H1 (cell line): ENCODE data around the gene OR10H1. TPM values are rescaled to one million over a fixed set of nuclear protein-coding genes. Genes with fewer than 3 reads are reported as not detected.
"Not testable (repeated sequence)": the region's sequence is repeated elsewhere in the genome, so short reads cannot be mapped to it uniquely, and the experiment has no call there.

Experiments
- CTCF ChIA-PET: fragments of 300-600 bp; sonication (Branson Sonifier 250); formaldehyde crosslinking; loops from one replicate; lab custom pipeline; 2021; ENCODE audit not compliant: partially characterized antibody; lab: Charles Lee
- POLR2A ChIA-PET: fragments of 300-600 bp; sonication (Branson Sonifier 250); formaldehyde crosslinking; loops from one replicate; lab custom pipeline; 2021; ENCODE audit warnings: inconsistent platforms; ENCODE audit not compliant: partially characterized antibody; lab: Charles Lee
- DNase-seq, 2 experiments: peaks; one replicate each; pipeline versions ENCODE4 v3.0.0 to v3.0.0-alpha.2; 2010 to 2022; ENCODE audit warnings: low spot score in 2 of 2, low read depth in 1 of 2, mixed read lengths in 1 of 2
- FAIRE-seq: peaks from 2 replicates; lab custom pipeline; 2011; peaks lifted over from hg19 to GRCh38; lab: Jason Lieb, UNC
- H2AFZ ChIP-seq: 2 replicates; pipeline ENCODE4 v1.8.1; 2012; ENCODE audit warnings: low read length, inconsistent platforms
- H2AK5ac ChIP-seq: 2 replicates; pipeline ENCODE4 v1.6.1; 2013; ENCODE audit warnings: low read depth, low read length
- H2BK120ac ChIP-seq: replicated peaks from 2 replicates; pipeline ENCODE3; 2013; ENCODE audit warnings: low read depth, low read length, inconsistent platforms
- H2BK12ac ChIP-seq: 2 replicates; pipeline ENCODE4 v1.6.1; 2013; ENCODE audit warnings: low read depth, low read length
- H2BK15ac ChIP-seq: 2 replicates; pipeline ENCODE4 v1.6.1; 2013; ENCODE audit warnings: low read length
- H2BK20ac ChIP-seq: 2 replicates; pipeline ENCODE4 v1.6.1; 2013; ENCODE audit warnings: low read length
- H2BK5ac ChIP-seq: 2 replicates; pipeline ENCODE4 v1.6.1; 2013; ENCODE audit warnings: low read depth, low read length
- H3K14ac ChIP-seq: 2 replicates; pipeline ENCODE4 v1.6.1; 2013; ENCODE audit warnings: inconsistent platforms; ENCODE audit not compliant: insufficient read length
- H3K18ac ChIP-seq: 2 replicates; pipeline ENCODE4 v1.6.1; 2013; ENCODE audit warnings: low read length; ENCODE audit errors: extremely low read depth
- H3K23ac ChIP-seq: 2 replicates; pipeline ENCODE4 v1.6.1; 2013; ENCODE audit warnings: inconsistent platforms; ENCODE audit not compliant: insufficient read length
- H3K23me2 ChIP-seq: 2 replicates; pipeline ENCODE4 v1.6.1; 2013; ENCODE audit warnings: low read depth, low read length
- H3K27ac ChIP-seq: 2 replicates; pipeline ENCODE4 v1.6.1; 2011; ENCODE audit warnings: low read depth, low read length, inconsistent platforms
- H3K27me3 ChIP-seq, 4 experiments: replicated peaks in 1 of 4; 1 replicate in 1 of 4; 2 replicates in 3 of 4; pipeline versions ENCODE4 v1.6.1 to v1.8.1; 2011 to 2013; ENCODE audit warnings: low read length in 3 of 4, mild to moderate bottlenecking in 3 of 4, inconsistent platforms in 2 of 4, mixed read lengths in 2 of 4, moderate library complexity in 1 of 4; ENCODE audit not compliant: control insufficient read depth in 3 of 4, insufficient read depth in 3 of 4; ENCODE audit errors: extremely low read depth in 1 of 4
- H3K36me3 ChIP-seq, 4 experiments: 2 replicates each; pipeline versions ENCODE4 v1.6.1 to v1.8.1; 2011 to 2013; ENCODE audit warnings: mild to moderate bottlenecking in 4 of 4, low read length in 3 of 4, moderate library complexity in 2 of 4, control low read depth in 1 of 4, inconsistent platforms in 1 of 4; ENCODE audit not compliant: insufficient read depth in 4 of 4, control insufficient read depth in 2 of 4
- H3K4ac ChIP-seq: replicated peaks from 2 replicates; pipeline ENCODE3; 2013; ENCODE audit warnings: low read length, low read depth, mixed read lengths, inconsistent platforms; ENCODE audit not compliant: insufficient read length
- H3K4me1 ChIP-seq, 4 experiments: replicated peaks in 1 of 4; 1 replicate in 1 of 4; 2 replicates in 3 of 4; pipeline versions ENCODE4 v1.6.1 to v1.8.1; 2011 to 2013; ENCODE audit warnings: low read length in 3 of 4, inconsistent platforms in 2 of 4, mixed read lengths in 1 of 4; ENCODE audit not compliant: insufficient read depth in 4 of 4, control insufficient read depth in 3 of 4
- H3K4me2 ChIP-seq, 2 experiments: 2 replicates each; pipeline versions ENCODE4 v1.6.1 to v1.8.1; 2011 to 2013; ENCODE audit warnings: low read depth in 2 of 2, low read length in 2 of 2, control low read depth in 1 of 2, inconsistent platforms in 1 of 2, mild to moderate bottlenecking in 1 of 2; ENCODE audit not compliant: insufficient read depth in 1 of 2
- H3K4me3 ChIP-seq, 4 experiments: fragments of 200-600, 300-600 bp in 1 of 4; sonication (generic), shearing (Covaris generic), sonication (Bioruptor Twin) in 1 of 4; 2 replicates each; pipeline versions ENCODE4 v1.5.1 to v1.8.1; 2011 to 2016; ENCODE audit warnings: low read length in 4 of 4, low read depth in 3 of 4, control low read depth in 2 of 4, inconsistent platforms in 2 of 4, mild to moderate bottlenecking in 2 of 4, mixed read lengths in 1 of 4, moderate library complexity in 1 of 4; ENCODE audit not compliant: insufficient read depth in 2 of 4; ENCODE audit errors: extremely low read depth in 1 of 4
- H3K56ac ChIP-seq: replicated peaks from 2 replicates; pipeline ENCODE3; 2013; ENCODE audit warnings: low read depth, mild to moderate bottlenecking, mixed read lengths, low read length, inconsistent platforms; ENCODE audit not compliant: insufficient read length
- H3K79me1 ChIP-seq: 2 replicates; pipeline ENCODE4 v1.6.1; 2013; ENCODE audit warnings: low read depth, low read length, control low read depth
- H3K79me2 ChIP-seq, 2 experiments: 2 replicates each; pipeline versions ENCODE4 v1.6.1 to v1.8.1; 2012 to 2013; ENCODE audit warnings: low read length in 2 of 2, mild to moderate bottlenecking in 2 of 2, inconsistent platforms in 1 of 2; ENCODE audit not compliant: insufficient read depth in 2 of 2, control insufficient read depth in 1 of 2
- H3K9ac ChIP-seq, 4 experiments: replicated peaks in 1 of 4; 1 replicate in 1 of 4; 2 replicates in 3 of 4; pipeline versions ENCODE4 v1.6.1 to v1.8.1; 2011 to 2013; ENCODE audit warnings: low read depth in 3 of 4, low read length in 3 of 4, control low read depth in 2 of 4, mild to moderate bottlenecking in 2 of 4, moderate library complexity in 2 of 4, inconsistent platforms in 1 of 4; ENCODE audit errors: extremely low read depth in 1 of 4
- H3K9me3 ChIP-seq, 2 experiments: 2 replicates each; pipeline versions ENCODE4 v1.6.1 to v1.8.1; 2012 to 2013; ENCODE audit warnings: mild to moderate bottlenecking in 2 of 2, moderate library complexity in 2 of 2, control low read depth in 1 of 2, inconsistent platforms in 1 of 2, low read depth in 1 of 2, low read length in 1 of 2, mixed read lengths in 1 of 2; ENCODE audit not compliant: insufficient read depth in 2 of 2
- H4K20me1 ChIP-seq, 2 experiments: replicated peaks in 1 of 2; 2 replicates each; pipeline versions ENCODE3 to v1.8.1; 2011 to 2013; ENCODE audit warnings: inconsistent platforms in 2 of 2, low read length in 2 of 2, mild to moderate bottlenecking in 1 of 2; ENCODE audit not compliant: insufficient read depth in 2 of 2, control insufficient read depth in 1 of 2
- H4K5ac ChIP-seq: 2 replicates; pipeline ENCODE4 v1.6.1; 2013; ENCODE audit warnings: low read length, low read depth, mixed read lengths, inconsistent platforms; ENCODE audit not compliant: insufficient read length
- H4K8ac ChIP-seq: 2 replicates; pipeline ENCODE4 v1.8.0; 2013; ENCODE audit warnings: mild to moderate bottlenecking, moderate library complexity, low read length, inconsistent platforms; ENCODE audit not compliant: insufficient read depth; ENCODE audit errors: extremely low read depth
- H4K91ac ChIP-seq: replicated peaks from 2 replicates; pipeline ENCODE3; 2013; ENCODE audit warnings: low read length, mixed read lengths, inconsistent platforms; ENCODE audit not compliant: insufficient read length
- WGBS, 2 experiments: shearing (Covaris generic) in 1 of 2; methylation state at CpG; one replicate each; pipeline versions ENCODE4 v1.1.6 to v1.1.7; 2013 to 2015; ENCODE audit warnings: low lambda C conversion rate in 2 of 2, mixed read lengths in 2 of 2, inconsistent platforms in 1 of 2, low coverage in 1 of 2, missing lambda C conversion rate in 1 of 2; ENCODE audit not compliant: insufficient replicate concordance in 2 of 2, insufficient coverage in 1 of 2, insufficient read length in 1 of 2; ENCODE audit errors: extremely low coverage in 1 of 2, missing lambda C conversion rate in 1 of 2; 5-methylcytosine and 5-hydroxymethylcytosine counted together
- polyA plus RNA-seq, 7 experiments: library from polyadenylated mRNA; depleted of rRNA in 3 of 7; stranded (reverse) in 5 of 7; unstranded in 2 of 7; fragments of >200 nt in 5 of 7; fragments of 200-250 nt in 2 of 7; gene quantifications; 1 replicate in 5 of 7; 2 replicates in 1 of 7; 4 replicates in 1 of 7; pipeline versions ENCODE4 v1.2.1 to v1.2.3, GENCODE V29; 2011 to 2013; ENCODE audit warnings: missing spikeins in 2 of 7, mixed read lengths in 2 of 7
- total RNA-seq: library from RNA; stranded (reverse); fragmentation: NEBNext Ultra II Directional; extraction: Animal tissue kit (Norgen Biotek cat#: 25700); gene quantifications from 2 replicates; pipeline ENCODE4 v1.2.1, GENCODE V29; 2021

The OR10H1 gene
- total and polyA plus RNA-seq, 2 of the 8 experiments (the other 6 are each of a cell fraction or from before 2014, with no cell fraction given), result not detected

DNA sequence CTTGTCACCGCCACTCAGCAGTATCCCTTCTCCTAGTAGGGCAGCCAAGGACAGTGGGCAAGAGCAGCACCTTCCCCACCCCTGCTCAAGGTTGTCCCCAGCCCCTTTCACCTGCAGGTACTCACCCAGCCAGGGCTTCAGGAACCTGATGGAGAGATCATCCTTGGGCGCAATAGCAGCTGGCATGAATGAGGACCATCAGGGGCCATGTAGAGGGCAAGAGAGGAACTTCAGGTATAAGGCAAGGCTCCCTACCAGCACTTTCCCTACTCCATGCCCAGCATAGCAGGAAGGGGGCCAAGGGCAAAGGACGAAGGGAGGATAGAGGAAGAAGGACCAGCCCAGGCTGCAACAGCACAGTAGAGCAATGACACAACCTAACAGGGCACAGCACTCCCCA lies 41.3 kb downstream of the OR10H1 start:
- H4K91ac ChIP-seq, H4K20me1 ChIP-seq, CTCF ChIA-PET, H3K23me2 ChIP-seq, H2BK120ac ChIP-seq, H3K18ac ChIP-seq, DNase-seq, H3K4me2 ChIP-seq, H3K4me1 ChIP-seq, H2BK5ac ChIP-seq, H3K4me3 ChIP-seq, H2BK15ac ChIP-seq, H4K5ac ChIP-seq, H3K9ac ChIP-seq, H2AFZ ChIP-seq, H2BK12ac ChIP-seq, H3K23ac ChIP-seq, H3K27me3 ChIP-seq, H2AK5ac ChIP-seq, H3K56ac ChIP-seq, H3K14ac ChIP-seq, FAIRE-seq, POLR2A ChIA-PET, H3K79me1 ChIP-seq, H4K8ac ChIP-seq, H3K4ac ChIP-seq, H3K27ac ChIP-seq, H2BK20ac ChIP-seq, H3K36me3 ChIP-seq, H3K79me2 ChIP-seq: not testable (repeated sequence)
- 68% methylated on average over 2 of the region's 3 CpGs; no CpG with 5 or more reads in 1 of the 2 experiments for WGBS, 2 experiments
- peaks cover 69 to 89% of the 10 kb centered on the region in 2 experiments for H3K9me3 ChIP-seq
